HCT116 (cell line): ENCODE results near the gene EFL1. TPM values are rescaled to one million over a fixed set of nuclear protein-coding genes. Genes with fewer than 3 reads are reported as not detected.

Experiments used
- ATAC-seq: fragments of 200-7000 bp; cut with Tn5 transposase; 2 replicates; pipeline ENCODE4 v1.9.1; 2020; ENCODE audit warnings: mild to moderate bottlenecking, moderate library complexity
- BruUV-seq: library from RNA; stranded (reverse); fragments of 400-500 nt; replicated peaks from 2 replicates; lab custom pipeline; 2021; lab: Mats Ljungman, UMichigan
- CTCF ChIA-PET: fragments of 300-600 bp; sonication (Branson Sonifier 250); formaldehyde crosslinking; loops from one replicate; lab custom pipeline; 2021; ENCODE audit warnings: antibody characterized with exemption; lab: Charles Lee
- POLR2A ChIA-PET: fragments of 300-600, 350-600 bp; sonication (Branson Sonifier 250); formaldehyde crosslinking; loops from one replicate; lab custom pipeline; 2021; ENCODE audit warnings: antibody characterized with exemption; lab: Charles Lee
- RAD21 ChIA-PET, 2 experiments: fragments of 300-600 bp; sonication (Branson Sonifier 250); formaldehyde crosslinking; loops; one replicate each; lab custom pipeline; 2023; ENCODE audit warnings: low total read pairs in 2 of 2; ENCODE audit not compliant: uncharacterized antibody in 2 of 2, unreplicated experiment in 2 of 2, low non-redundant PET in 1 of 2; lab: Charles Lee
- DNase-seq: peaks from one replicate; pipeline ENCODE4 v3.0.0-alpha.2; 2010; ENCODE audit warnings: low read depth, low spot score
- H2AFZ ChIP-seq: fragments of 200-600 bp; shearing (Covaris generic), sonication (generic); 2 replicates; pipeline ENCODE4 v1.6.1; 2017; ENCODE audit warnings: low read depth, mixed run types, mixed read lengths, antibody characterized with exemption, low read length; ENCODE audit not compliant: poor library complexity, severe bottlenecking
- H3K27ac ChIP-seq: 2 replicates; pipeline ENCODE4 v1.5.1; 2012; ENCODE audit warnings: low read depth, low read length
- H3K27me3 ChIP-seq: fragments of 200-600 bp; sonication (generic); 2 replicates; pipeline ENCODE4 v1.6.1; 2016; ENCODE audit warnings: mixed run types, low read length, mixed read lengths; ENCODE audit not compliant: insufficient read depth
- H3K36me3 ChIP-seq, 2 experiments: fragments of 200-500 bp in 1 of 2; fragments of 200-600 bp in 1 of 2; sonication (Bioruptor generic) in 1 of 2; sonication (generic) in 1 of 2; 2 replicates each; pipeline versions ENCODE4 v1.5.1 to v1.6.1; 2014 to 2016; ENCODE audit warnings: low read length in 2 of 2, inconsistent platforms in 1 of 2, mixed read lengths in 1 of 2, mixed run types in 1 of 2; ENCODE audit not compliant: insufficient read depth in 2 of 2, control insufficient read depth in 1 of 2
- H3K4me1 ChIP-seq, 2 experiments: fragments of 200-600 bp in 1 of 2; sonication (generic) in 1 of 2; 2 replicates each; pipeline versions ENCODE4 v1.5.1 to v1.6.1; 2012 to 2017; ENCODE audit warnings: low read length in 2 of 2, inconsistent platforms in 1 of 2, mild to moderate bottlenecking in 1 of 2, mixed read lengths in 1 of 2, mixed run types in 1 of 2, moderate library complexity in 1 of 2; ENCODE audit not compliant: insufficient read depth in 2 of 2, control insufficient read depth in 1 of 2
- H3K4me2 ChIP-seq: fragments of 200-600 bp; sonication (generic); 2 replicates; pipeline ENCODE4 v1.6.1; 2017; ENCODE audit warnings: mixed run types, low read length, mixed read lengths
- H3K4me3 ChIP-seq, 2 experiments: fragments of 200-600 bp in 1 of 2; sonication (generic) in 1 of 2; replicated peaks in 1 of 2; 2 replicates each; pipeline ENCODE4 v1.5.1; 2011 to 2016; ENCODE audit warnings: low read length in 2 of 2, control low read depth in 1 of 2, low read depth in 1 of 2, mild to moderate bottlenecking in 1 of 2, mixed read lengths in 1 of 2, mixed run types in 1 of 2
- H3K79me2 ChIP-seq: fragments of 200-600 bp; sonication (generic); 2 replicates; pipeline ENCODE4 v1.6.1; 2017; ENCODE audit warnings: mild to moderate bottlenecking, mixed run types, low read length, moderate library complexity, mixed read lengths; ENCODE audit not compliant: insufficient read depth
- H3K9ac ChIP-seq: fragments of 200-600 bp; sonication (generic); 2 replicates; pipeline ENCODE4 v1.6.1; 2016; ENCODE audit warnings: low read length, mixed read lengths
- H3K9me2 ChIP-seq: fragments of 200-600 bp; sonication (generic), shearing (Covaris generic); 2 replicates; pipeline ENCODE4 v1.6.1; 2017; ENCODE audit warnings: mixed run types, mild to moderate bottlenecking, moderate library complexity; ENCODE audit not compliant: insufficient read depth
- H3K9me3 ChIP-seq, 2 experiments: fragments of 200-500 bp in 1 of 2; fragments of 200-600 bp in 1 of 2; sonication (Bioruptor generic) in 1 of 2; sonication (generic) in 1 of 2; 2 replicates each; pipeline ENCODE4 v1.6.1; 2014 to 2017; ENCODE audit warnings: low read length in 2 of 2, mixed read lengths in 2 of 2, inconsistent platforms in 1 of 2, low read depth in 1 of 2, mild to moderate bottlenecking in 1 of 2, mixed run types in 1 of 2, moderate library complexity in 1 of 2; ENCODE audit not compliant: control insufficient read depth in 1 of 2, insufficient read depth in 1 of 2
- H4K20me1 ChIP-seq: fragments of 200-600 bp; sonication (generic), shearing (Covaris generic); 2 replicates; pipeline ENCODE4 v1.6.1; 2017; ENCODE audit warnings: mixed run types, mild to moderate bottlenecking, moderate library complexity; ENCODE audit not compliant: insufficient read depth
- CBX3 ChIP-seq: IDR thresholded peaks from 2 replicates; pipeline ENCODE4 v1.6.1; 2012; ENCODE audit warnings: low read depth
- EGR1 ChIP-seq: IDR thresholded peaks from 2 replicates; pipeline ENCODE4 v1.6.1; 2012; ENCODE audit warnings: low read depth
- EZH2 ChIP-seq: fragments of 200-600 bp; sonication (generic); IDR thresholded peaks from 2 replicates; pipeline ENCODE4 v1.6.1; 2017; ENCODE audit warnings: antibody characterized with exemption, mixed run types
- FOSL1 ChIP-seq: IDR thresholded peaks from 2 replicates; pipeline ENCODE4 v1.6.1; 2012; ENCODE audit warnings: low read depth
- MAX ChIP-seq: IDR thresholded peaks from 2 replicates; pipeline ENCODE4 v1.6.1; 2012
- POLR2A ChIP-seq: IDR thresholded peaks from 2 replicates; pipeline ENCODE4 v1.7.0; 2011; ENCODE audit warnings: borderline replicate concordance; ENCODE audit not compliant: insufficient read depth, insufficient read length; ENCODE audit errors: extremely low read depth
- POLR2AphosphoS5 ChIP-seq: IDR thresholded peaks from 2 replicates; pipeline ENCODE4 v1.6.1; 2011; ENCODE audit warnings: mild to moderate bottlenecking, low read depth, low read length, moderate library complexity
- SIN3A ChIP-seq: IDR thresholded peaks from 2 replicates; pipeline ENCODE4 v1.6.1; 2012; ENCODE audit warnings: low read depth
- SRF ChIP-seq: IDR thresholded peaks from 2 replicates; pipeline ENCODE4 v1.6.1; 2012; ENCODE audit warnings: low read depth
- YY1 ChIP-seq: IDR thresholded peaks from 2 replicates; pipeline ENCODE4 v1.6.1; 2011; ENCODE audit warnings: low read length, low read depth, moderate library complexity, mild to moderate bottlenecking; ENCODE audit not compliant: insufficient replicate concordance; ENCODE audit errors: extremely low read depth
- ZFX ChIP-seq: fragments of 450-650 bp; IDR thresholded peaks from 2 replicates; pipeline ENCODE4 v1.6.1; 2017
- ZNF274 ChIP-seq: fragments of 200-500 bp; sonication (Bioruptor generic); IDR thresholded peaks from 2 replicates; pipeline ENCODE4 v1.6.1; 2014; ENCODE audit warnings: mild to moderate bottlenecking, low read depth, low read length, inconsistent platforms
- intact Hi-C: fragments of 100-400 bp; cut with micrococcal nuclease; formaldehyde crosslinking; loops from 2 replicates; pipeline ENCODE4 v1.10.0; 2022
- total RNA-seq: library from RNA; stranded (reverse); gene quantifications from one replicate; pipeline ENCODE4 v1.2.1, GENCODE V29; 2021; ENCODE audit not compliant: unreplicated experiment
- TF ChIP-seq, protein P1 (sequence below): IDR thresholded peaks from 2 replicates; pipeline ENCODE4 v1.6.1; 2012; ENCODE audit warnings: low read depth
- TF ChIP-seq, protein P2 (sequence below), 3 experiments: fragments of 200-600 bp in 1 of 3; sonication (generic) in 1 of 3; IDR thresholded peaks in 2 of 3; conservative IDR thresholded peaks in 1 of 3; 2 replicates each; pipeline ENCODE4 v1.5.1; 2012 to 2017; ENCODE audit warnings: low read depth in 2 of 3, low read length in 2 of 3, antibody characterized with exemption in 1 of 3, borderline replicate concordance in 1 of 3, control low read depth in 1 of 3, mild to moderate bottlenecking in 1 of 3, mixed read lengths in 1 of 3, mixed run types in 1 of 3, moderate library complexity in 1 of 3; ENCODE audit not compliant: insufficient read depth in 1 of 3
- TF ChIP-seq, protein P3 (sequence below): IDR thresholded peaks from 2 replicates; pipeline ENCODE4 v1.6.1; 2012

EFL1 gene
- total RNA-seq, 1 experiment from 2014 or later, result 12.7 TPM

DNA sequence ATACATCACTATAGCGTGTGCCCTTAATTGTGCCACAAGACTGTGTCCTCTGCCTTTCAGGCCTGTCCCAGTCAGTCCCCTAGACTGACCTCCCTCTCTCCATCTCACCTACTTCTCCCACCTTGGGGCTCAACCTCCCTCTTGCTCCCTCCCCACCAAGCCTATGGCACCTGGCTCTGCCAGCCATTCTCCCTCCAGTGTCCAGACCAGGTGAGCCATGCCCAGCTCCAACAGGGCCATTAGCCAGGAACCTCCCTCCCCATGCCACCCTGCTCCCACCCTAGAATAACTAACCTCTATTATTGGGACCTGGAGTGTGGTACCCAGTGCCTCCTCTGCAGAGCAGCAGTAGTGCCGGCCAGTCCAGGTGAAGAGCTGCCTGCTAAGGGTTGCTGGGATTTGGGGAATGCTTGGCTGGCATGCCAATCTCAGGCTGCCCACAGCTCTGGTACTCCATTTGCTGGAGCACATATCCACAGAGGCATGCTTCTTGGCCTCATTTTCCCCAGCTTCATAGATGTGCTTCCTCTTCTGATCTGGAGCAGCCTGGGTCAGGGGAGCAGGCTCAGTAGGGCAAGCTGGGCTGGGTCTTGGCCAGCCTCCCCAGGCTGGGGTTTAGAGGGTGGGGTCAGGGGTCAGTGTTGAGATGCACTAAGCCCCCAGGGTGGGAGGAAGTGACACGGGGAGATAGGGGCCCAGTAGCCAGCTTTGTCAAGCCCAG is 38.9 kb upstream of the EFL1 start:
- Histone ChIP-seq H2AFZ (no peak overlapping the region), H3K27me3 (no peaks in the 10 kb centered on the region), H4K20me1 (no peaks in the 10 kb centered on the region), H3K9ac (no peak overlapping the region), H3K27ac (no peak overlapping the region), H3K79me2 (no peaks in the 10 kb centered on the region), H3K4me1 (no peaks in the 10 kb centered on the region), H3K4me3 (no peak overlapping the region), H3K36me3 (no peaks in the 10 kb centered on the region), H3K4me2 (no peak overlapping the region), H3K9me2 (no peaks in the 10 kb centered on the region), H3K9me3 (no peaks in the 10 kb centered on the region)
- ChIA-PET CTCF (no interaction called here), RAD21 (no interaction called here), POLR2A (no interaction called here)
- BruUV-seq, result no TSS peak
- ATAC-seq, result no peak
- intact Hi-C loops, result no loop called here
- no peak for DNase-seq
- no peak for TF ChIP-seq ZFX
- TF ChIP-seq ZNF274, result no peak
- no peak for TF ChIP-seq POLR2AphosphoS5

DNA sequence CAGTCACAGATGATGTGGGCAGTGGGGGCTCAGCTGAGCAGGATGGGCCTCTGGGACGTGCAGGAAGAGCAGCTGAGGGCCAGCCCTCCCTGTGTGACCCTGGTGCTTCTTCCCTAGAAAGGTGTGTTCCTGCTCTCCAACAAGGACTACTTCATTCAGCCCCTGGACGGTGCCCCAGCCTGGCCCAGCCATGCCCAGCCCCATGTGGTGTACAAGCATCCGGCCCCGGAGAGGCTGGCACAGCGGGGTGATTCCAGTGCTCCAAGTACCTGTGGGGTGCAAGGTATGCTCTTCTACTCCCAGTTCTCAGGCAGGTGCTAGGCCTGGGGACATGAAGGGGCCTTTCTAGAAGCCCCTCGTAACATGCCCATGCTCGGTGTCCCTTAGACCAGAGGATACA is 38.3 kb upstream of the EFL1 start:
- no peaks in the 10 kb centered on the region for H3K27me3 ChIP-seq
- CTCF ChIA-PET, result no interaction called here
- no peak overlapping the region for H2AFZ ChIP-seq
- H4K20me1 ChIP-seq, result no peaks in the 10 kb centered on the region
- H3K79me2 ChIP-seq, result no peaks in the 10 kb centered on the region
- H3K9me3 ChIP-seq, result no peaks in the 10 kb centered on the region
- no TSS peak for BruUV-seq
- no peak overlapping the region for H3K9ac ChIP-seq
- H3K36me3 ChIP-seq, result no peaks in the 10 kb centered on the region
- no peak overlapping the region for H3K27ac ChIP-seq
- intact Hi-C loops, result no loop called here
- ATAC-seq, result no peak
- DNase-seq, result no peak
- no peaks in the 10 kb centered on the region for H3K9me2 ChIP-seq
- H3K4me3 ChIP-seq, result no peak overlapping the region
- RAD21 ChIA-PET, result no interaction called here
- no peak overlapping the region for H3K4me2 ChIP-seq
- POLR2A ChIA-PET, result no interaction called here
- H3K4me1 ChIP-seq, result no peaks in the 10 kb centered on the region
- TF ChIP-seq SRF (no peak), YY1 (no peak), ZNF274 (no peak), FOSL1 (no peak), EZH2 (no peak), SIN3A (no peak), EGR1 (no peak), POLR2A (no peak), POLR2AphosphoS5 (no peak), CBX3 (no peak), ZFX (no peak), MAX (no peak)
- TF ChIP-seq, protein P1, sequence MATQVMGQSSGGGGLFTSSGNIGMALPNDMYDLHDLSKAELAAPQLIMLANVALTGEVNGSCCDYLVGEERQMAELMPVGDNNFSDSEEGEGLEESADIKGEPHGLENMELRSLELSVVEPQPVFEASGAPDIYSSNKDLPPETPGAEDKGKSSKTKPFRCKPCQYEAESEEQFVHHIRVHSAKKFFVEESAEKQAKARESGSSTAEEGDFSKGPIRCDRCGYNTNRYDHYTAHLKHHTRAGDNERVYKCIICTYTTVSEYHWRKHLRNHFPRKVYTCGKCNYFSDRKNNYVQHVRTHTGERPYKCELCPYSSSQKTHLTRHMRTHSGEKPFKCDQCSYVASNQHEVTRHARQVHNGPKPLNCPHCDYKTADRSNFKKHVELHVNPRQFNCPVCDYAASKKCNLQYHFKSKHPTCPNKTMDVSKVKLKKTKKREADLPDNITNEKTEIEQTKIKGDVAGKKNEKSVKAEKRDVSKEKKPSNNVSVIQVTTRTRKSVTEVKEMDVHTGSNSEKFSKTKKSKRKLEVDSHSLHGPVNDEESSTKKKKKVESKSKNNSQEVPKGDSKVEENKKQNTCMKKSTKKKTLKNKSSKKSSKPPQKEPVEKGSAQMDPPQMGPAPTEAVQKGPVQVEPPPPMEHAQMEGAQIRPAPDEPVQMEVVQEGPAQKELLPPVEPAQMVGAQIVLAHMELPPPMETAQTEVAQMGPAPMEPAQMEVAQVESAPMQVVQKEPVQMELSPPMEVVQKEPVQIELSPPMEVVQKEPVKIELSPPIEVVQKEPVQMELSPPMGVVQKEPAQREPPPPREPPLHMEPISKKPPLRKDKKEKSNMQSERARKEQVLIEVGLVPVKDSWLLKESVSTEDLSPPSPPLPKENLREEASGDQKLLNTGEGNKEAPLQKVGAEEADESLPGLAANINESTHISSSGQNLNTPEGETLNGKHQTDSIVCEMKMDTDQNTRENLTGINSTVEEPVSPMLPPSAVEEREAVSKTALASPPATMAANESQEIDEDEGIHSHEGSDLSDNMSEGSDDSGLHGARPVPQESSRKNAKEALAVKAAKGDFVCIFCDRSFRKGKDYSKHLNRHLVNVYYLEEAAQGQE, result no peak
- TF ChIP-seq, protein P2, sequence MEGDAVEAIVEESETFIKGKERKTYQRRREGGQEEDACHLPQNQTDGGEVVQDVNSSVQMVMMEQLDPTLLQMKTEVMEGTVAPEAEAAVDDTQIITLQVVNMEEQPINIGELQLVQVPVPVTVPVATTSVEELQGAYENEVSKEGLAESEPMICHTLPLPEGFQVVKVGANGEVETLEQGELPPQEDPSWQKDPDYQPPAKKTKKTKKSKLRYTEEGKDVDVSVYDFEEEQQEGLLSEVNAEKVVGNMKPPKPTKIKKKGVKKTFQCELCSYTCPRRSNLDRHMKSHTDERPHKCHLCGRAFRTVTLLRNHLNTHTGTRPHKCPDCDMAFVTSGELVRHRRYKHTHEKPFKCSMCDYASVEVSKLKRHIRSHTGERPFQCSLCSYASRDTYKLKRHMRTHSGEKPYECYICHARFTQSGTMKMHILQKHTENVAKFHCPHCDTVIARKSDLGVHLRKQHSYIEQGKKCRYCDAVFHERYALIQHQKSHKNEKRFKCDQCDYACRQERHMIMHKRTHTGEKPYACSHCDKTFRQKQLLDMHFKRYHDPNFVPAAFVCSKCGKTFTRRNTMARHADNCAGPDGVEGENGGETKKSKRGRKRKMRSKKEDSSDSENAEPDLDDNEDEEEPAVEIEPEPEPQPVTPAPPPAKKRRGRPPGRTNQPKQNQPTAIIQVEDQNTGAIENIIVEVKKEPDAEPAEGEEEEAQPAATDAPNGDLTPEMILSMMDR (IDR thresholded peaks at IDR 0.05 in 2 of 3, conservative IDR thresholded peaks at IDR 0.05 in 1 of 3; ENCODE audit: borderline replicate concordance in 1 of 3, insufficient read depth in 1 of 3, low read depth in 2 of 3, low read length in 2 of 3), result no peak
- TF ChIP-seq, protein P3, sequence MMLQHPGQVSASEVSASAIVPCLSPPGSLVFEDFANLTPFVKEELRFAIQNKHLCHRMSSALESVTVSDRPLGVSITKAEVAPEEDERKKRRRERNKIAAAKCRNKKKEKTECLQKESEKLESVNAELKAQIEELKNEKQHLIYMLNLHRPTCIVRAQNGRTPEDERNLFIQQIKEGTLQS, result no peak
